ENCODE results near the gene RNF214.

DNA sequence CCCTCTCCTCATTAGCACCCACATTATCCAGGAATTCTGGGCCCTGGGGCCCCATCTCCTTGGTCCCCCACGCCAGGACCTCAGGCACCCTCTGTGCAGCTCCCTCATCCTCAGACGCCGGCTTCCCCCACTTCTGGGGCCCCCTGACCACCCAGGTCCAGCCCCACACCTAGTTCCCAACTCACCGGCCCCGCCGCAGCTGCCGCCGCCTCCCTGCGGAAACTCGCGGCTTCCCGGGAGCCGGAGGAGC is 704 bp upstream of the RNF214 start, which contains the start of gene PCSK7:
- no peak for TF ChIP-seq POLR2AphosphoS5 (IDR thresholded peaks at IDR 0.05)
- TF ChIP-seq CTCF (IDR thresholded peaks at IDR 0.05; ENCODE audit: poor library complexity, severe bottlenecking), result no peak
- TF ChIP-seq EP300 (conservative IDR thresholded peaks at IDR 0.05; ENCODE audit: poor library complexity, severe bottlenecking), result no peak
- no peak for TF ChIP-seq EZH2 (IDR thresholded peaks at IDR 0.05; ENCODE audit: borderline replicate concordance, insufficient read depth, low read length, poor library complexity, severe bottlenecking)
